WERI-Rb-1 (cell line): Measurements from ENCODE around the gene RUNX2.

Experiments used
- DNase-seq: peaks from one replicate; pipeline ENCODE4 v3.0.0-alpha.2; 2020
- H3K27ac ChIP-seq: fragments of 250-450 bp; sonication (Bioruptor Pico); 2 replicates; pipeline ENCODE4 v1.5.1; 2020; ENCODE audit warnings: mild to moderate bottlenecking, moderate library complexity
- H3K27me3 ChIP-seq: fragments of 250-450 bp; sonication (Bioruptor Pico); 2 replicates; pipeline ENCODE4 v1.5.1; 2021; ENCODE audit warnings: mild to moderate bottlenecking, low read depth, moderate library complexity; ENCODE audit not compliant: insufficient read depth, severe bottlenecking
- H3K36me3 ChIP-seq: fragments of 250-450 bp; sonication (Bioruptor Pico); 2 replicates; pipeline ENCODE4 v1.5.1; 2020; ENCODE audit warnings: mild to moderate bottlenecking, moderate library complexity
- H3K4me3 ChIP-seq: 2 replicates; pipeline ENCODE4 v1.5.1; 2011; ENCODE audit warnings: low read depth, mild to moderate bottlenecking, control low read depth, low read length
- H3K9me3 ChIP-seq: fragments of 250-450 bp; sonication (Bioruptor Pico); 2 replicates; pipeline ENCODE4 v1.5.1; 2021; ENCODE audit warnings: mild to moderate bottlenecking, moderate library complexity; ENCODE audit not compliant: severe bottlenecking
- TF ChIP-seq, protein P1 (sequence below): IDR thresholded peaks from 2 replicates; pipeline ENCODE4 v1.5.1; 2011; ENCODE audit warnings: low read depth, mild to moderate bottlenecking, control low read depth, inconsistent platforms, low read length

Gene RUNX2

DNA sequence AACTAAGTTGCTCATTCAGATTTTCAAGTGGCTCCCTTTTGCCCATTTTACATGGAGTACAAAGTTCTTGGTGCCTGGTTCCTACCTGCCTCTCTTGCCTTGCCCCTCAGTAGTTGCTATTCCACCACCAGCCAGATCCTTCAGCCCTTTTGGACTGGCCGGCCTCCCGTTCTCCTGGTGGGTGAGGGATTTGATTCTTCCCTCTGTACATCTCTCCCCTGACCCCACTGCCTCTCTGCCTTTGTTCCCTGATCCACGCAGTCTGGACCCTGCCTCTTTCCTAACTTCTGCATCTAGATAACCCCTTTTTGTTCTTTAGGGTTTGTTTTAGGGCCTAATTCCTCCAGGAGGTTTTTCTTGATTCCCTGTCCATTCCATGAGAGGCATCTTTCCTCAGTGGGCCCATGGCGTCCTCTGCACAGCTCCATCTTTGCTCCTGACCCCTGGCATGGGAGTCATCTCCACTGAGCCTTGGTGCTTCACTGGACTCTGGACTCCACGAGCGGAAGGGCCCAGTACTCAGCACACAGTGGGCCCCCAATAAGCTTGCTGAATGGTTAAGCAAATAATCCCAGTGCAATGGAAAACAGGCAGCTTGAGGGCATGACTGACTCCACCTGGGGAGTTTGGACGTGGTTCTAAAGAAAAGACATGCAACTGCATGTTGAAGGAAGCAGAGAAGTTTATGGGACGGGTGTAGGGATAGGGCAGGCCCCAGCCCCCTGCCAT lies 358.9 kb downstream of the RUNX2 start:
- Histone ChIP-seq H3K27me3 (no peaks in the 10 kb centered on the region), H3K27ac (no peak overlapping the region), H3K4me3 (no peak overlapping the region), H3K9me3 (peaks cover 4% of the 10 kb centered on the region), H3K36me3 (no peaks in the 10 kb centered on the region)
- no peak for DNase-seq
- TF ChIP-seq, protein P1, sequence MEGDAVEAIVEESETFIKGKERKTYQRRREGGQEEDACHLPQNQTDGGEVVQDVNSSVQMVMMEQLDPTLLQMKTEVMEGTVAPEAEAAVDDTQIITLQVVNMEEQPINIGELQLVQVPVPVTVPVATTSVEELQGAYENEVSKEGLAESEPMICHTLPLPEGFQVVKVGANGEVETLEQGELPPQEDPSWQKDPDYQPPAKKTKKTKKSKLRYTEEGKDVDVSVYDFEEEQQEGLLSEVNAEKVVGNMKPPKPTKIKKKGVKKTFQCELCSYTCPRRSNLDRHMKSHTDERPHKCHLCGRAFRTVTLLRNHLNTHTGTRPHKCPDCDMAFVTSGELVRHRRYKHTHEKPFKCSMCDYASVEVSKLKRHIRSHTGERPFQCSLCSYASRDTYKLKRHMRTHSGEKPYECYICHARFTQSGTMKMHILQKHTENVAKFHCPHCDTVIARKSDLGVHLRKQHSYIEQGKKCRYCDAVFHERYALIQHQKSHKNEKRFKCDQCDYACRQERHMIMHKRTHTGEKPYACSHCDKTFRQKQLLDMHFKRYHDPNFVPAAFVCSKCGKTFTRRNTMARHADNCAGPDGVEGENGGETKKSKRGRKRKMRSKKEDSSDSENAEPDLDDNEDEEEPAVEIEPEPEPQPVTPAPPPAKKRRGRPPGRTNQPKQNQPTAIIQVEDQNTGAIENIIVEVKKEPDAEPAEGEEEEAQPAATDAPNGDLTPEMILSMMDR = no peak

GRCh38 chr6:45687570-45687969 lies 359.4 kb downstream of the RUNX2 start:
- Histone ChIP-seq H3K27ac (no peak overlapping the region), H3K9me3 (no peaks in the 10 kb centered on the region), H3K27me3 (no peaks in the 10 kb centered on the region), H3K36me3 (no peaks in the 10 kb centered on the region), H3K4me3 (no peak overlapping the region)
- TF ChIP-seq, protein P1 = no peak
- DNase-seq = no peak

DNA sequence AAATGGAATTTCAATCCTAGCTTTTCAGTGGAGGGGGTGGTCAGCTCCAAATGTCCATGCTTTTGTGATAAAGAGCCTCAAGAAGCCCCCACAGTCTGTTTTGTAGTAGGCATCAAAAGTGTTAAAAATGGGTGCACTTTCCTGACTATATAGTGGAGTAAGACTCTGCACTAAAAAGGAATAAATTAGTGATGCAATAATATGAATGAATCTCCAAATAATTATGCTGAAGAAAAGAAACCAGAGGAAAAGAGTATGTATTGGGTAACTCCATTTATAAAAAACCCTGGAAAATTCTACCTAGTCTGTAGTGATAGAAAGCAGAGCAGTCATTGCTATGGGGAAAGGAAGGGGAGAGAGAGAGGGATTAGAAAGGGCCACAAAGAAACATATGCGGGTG lies 360.1 kb downstream of the RUNX2 start:
- DNase-seq = no peak
- TF ChIP-seq, protein P1 = no peak
- Histone ChIP-seq H3K4me3 (no peak overlapping the region), H3K27me3 (no peaks in the 10 kb centered on the region), H3K9me3 (no peaks in the 10 kb centered on the region), H3K36me3 (no peaks in the 10 kb centered on the region), H3K27ac (no peak overlapping the region)

- TF ChIP-seq, protein P1 = no peak
- no peaks in the 10 kb centered on the region for H3K36me3 ChIP-seq
- no peak overlapping the region for H3K27ac ChIP-seq
- no peaks in the 10 kb centered on the region for H3K9me3 ChIP-seq
- no peak overlapping the region for H3K4me3 ChIP-seq
- DNase-seq = no peak
- H3K27me3 ChIP-seq = no peaks in the 10 kb centered on the region
Observed at GRCh38 chr6:45689926-45690615, 361.9 kb downstream of the RUNX2 start.

- TF ChIP-seq, protein P1 = no peak
- Histone ChIP-seq H3K9me3 (no peaks in the 10 kb centered on the region), H3K36me3 (no peaks in the 10 kb centered on the region), H3K27ac (no peak overlapping the region), H3K27me3 (no peaks in the 10 kb centered on the region), H3K4me3 (no peak overlapping the region)
- DNase-seq = no peak
Observed at GRCh38 chr6:45690846-45691245, 362.7 kb downstream of the RUNX2 start.
